GM18907 (cell line): ENCODE data around the gene WDR76.
"Not testable (repeated sequence)": the region's sequence is repeated elsewhere in the genome, so short reads cannot be mapped to it uniquely, and the experiment has no call there.

Source experiments
- ATAC-seq: cut with Tn5 transposase; IDR thresholded peaks from one replicate; pipeline ENCODE4 v1.9.1; 2021; ENCODE audit warnings: mild to moderate bottlenecking, moderate library complexity; ENCODE audit not compliant: unreplicated experiment

WDR76 gene

GRCh38 chr15:43826508-43827341, at the start of gene WDR76:
TSS of gene WDR76 (plus strand) at chr15:43827002. CDS start at chr15:43827033, 31 bp downstream.
- peak; percentile 55 for ATAC-seq

- ATAC-seq = peak; percentile 66
Measured at GRCh38 chr15:43777267-43777914, 49.4 kb upstream of the WDR76 start.

GRCh38 chr15:43779016-43779415, 47.8 kb upstream of the WDR76 start:
- ATAC-seq = no peak

- no peak for ATAC-seq
Measured at GRCh38 chr15:43789409-43789808, 37.4 kb upstream of the WDR76 start.

- peak; percentile 91 for ATAC-seq
Measured at GRCh38 chr15:43791993-43792760, 34.6 kb upstream of the WDR76 start, which contains the start of gene SERF2. TSS of gene SERF2 (plus strand) at chr15:43792320. CDS start at chr15:43792377, 57 bp downstream.

GRCh38 chr15:43792761-43793476, 33.9 kb upstream of the WDR76 start:
- ATAC-seq = no peak

GRCh38 chr15:43793647-43794046, 33.2 kb upstream of the WDR76 start:
- no peak for ATAC-seq

- ATAC-seq = no peak
Measured at GRCh38 chr15:43794269-43795037, 32.3 kb upstream of the WDR76 start.

GRCh38 chr15:43795197-43795596, 31.6 kb upstream of the WDR76 start:
- ATAC-seq = no peak

GRCh38 chr15:43795997-43796396, 30.8 kb upstream of the WDR76 start:
- ATAC-seq = no peak

- ATAC-seq = no peak
Measured at GRCh38 chr15:43796566-43796965, 30.2 kb upstream of the WDR76 start.

GRCh38 chr15:43799209-43799944, 27.4 kb upstream of the WDR76 start:
- ATAC-seq = no peak

- peak; percentile 2 for ATAC-seq
Measured at GRCh38 chr15:43799945-43800285, 26.9 kb upstream of the WDR76 start, which contains the start of gene SERINC4. TSS of gene SERINC4 (minus strand) at chr15:43800220. CDS start at chr15:43799986, 234 bp downstream.

GRCh38 chr15:43800286-43801141, 26.3 kb upstream of the WDR76 start, which contains the start of gene HYPK:
TSS of gene HYPK (plus strand) at chr15:43800599. CDS start at chr15:43800623, 24 bp downstream.
- peak; percentile 84 for ATAC-seq

GRCh38 chr15:43802676-43803075, 24.1 kb upstream of the WDR76 start:
- not testable (repeated sequence) for ATAC-seq

- ATAC-seq = no peak
Measured at GRCh38 chr15:43808435-43808950, 18.3 kb upstream of the WDR76 start.

- ATAC-seq = peak; percentile 59
Measured at GRCh38 chr15:43808960-43809678, 17.7 kb upstream of the WDR76 start.
